WTC11 (cell line): ENCODE measurements around the gene TCF15.

Source experiments
- ELF4 ChIP-seq: sonication (generic); formaldehyde crosslinking; IDR thresholded peaks from 2 replicates; pipeline ENCODE4 v1.8.1; 2022; ENCODE audit warnings: low read depth, mild to moderate bottlenecking, moderate library complexity, missing genetic modification reagents
- ESRRA ChIP-seq: sonication (generic); formaldehyde crosslinking; IDR thresholded peaks from 2 replicates; pipeline ENCODE4 v1.8.1; 2022; ENCODE audit warnings: mild to moderate bottlenecking, missing genetic modification reagents, borderline replicate concordance
- ETV6 ChIP-seq: sonication (generic); formaldehyde crosslinking; IDR thresholded peaks from 2 replicates; pipeline ENCODE4 v1.8.1; 2022; ENCODE audit warnings: mild to moderate bottlenecking, missing genetic modification reagents
- JUN ChIP-seq: sonication (generic); formaldehyde crosslinking; IDR thresholded peaks from 2 replicates; pipeline ENCODE4 v1.8.0; 2023; ENCODE audit warnings: mild to moderate bottlenecking, missing genetic modification reagents
- SP1 ChIP-seq: sonication (generic); formaldehyde crosslinking; conservative IDR thresholded peaks from 2 replicates; pipeline ENCODE4 v1.8.1; 2022; ENCODE audit warnings: missing genetic modification reagents
- USF2 ChIP-seq: sonication (generic); formaldehyde crosslinking; IDR thresholded peaks from 2 replicates; pipeline ENCODE4 v1.8.1; 2023; ENCODE audit warnings: mild to moderate bottlenecking, missing genetic modification reagents, moderate library complexity
- ZNF317 ChIP-seq: sonication (generic); formaldehyde crosslinking; IDR thresholded peaks from 2 replicates; pipeline ENCODE4 v1.8.1; 2023; ENCODE audit warnings: low read depth, mild to moderate bottlenecking, moderate library complexity, missing genetic modification reagents, borderline replicate concordance
- TF ChIP-seq, protein P1 (sequence below): fragments of 200-600 bp; IDR thresholded peaks from 2 replicates; pipeline ENCODE4 v1.8.0; 2022; ENCODE audit warnings: antibody characterized with exemption
- TF ChIP-seq, protein P2 (sequence below): sonication (generic); formaldehyde crosslinking; IDR thresholded peaks from 2 replicates; pipeline ENCODE4 v1.8.1; 2023; ENCODE audit warnings: mild to moderate bottlenecking, missing genetic modification reagents, borderline replicate concordance

DNA sequence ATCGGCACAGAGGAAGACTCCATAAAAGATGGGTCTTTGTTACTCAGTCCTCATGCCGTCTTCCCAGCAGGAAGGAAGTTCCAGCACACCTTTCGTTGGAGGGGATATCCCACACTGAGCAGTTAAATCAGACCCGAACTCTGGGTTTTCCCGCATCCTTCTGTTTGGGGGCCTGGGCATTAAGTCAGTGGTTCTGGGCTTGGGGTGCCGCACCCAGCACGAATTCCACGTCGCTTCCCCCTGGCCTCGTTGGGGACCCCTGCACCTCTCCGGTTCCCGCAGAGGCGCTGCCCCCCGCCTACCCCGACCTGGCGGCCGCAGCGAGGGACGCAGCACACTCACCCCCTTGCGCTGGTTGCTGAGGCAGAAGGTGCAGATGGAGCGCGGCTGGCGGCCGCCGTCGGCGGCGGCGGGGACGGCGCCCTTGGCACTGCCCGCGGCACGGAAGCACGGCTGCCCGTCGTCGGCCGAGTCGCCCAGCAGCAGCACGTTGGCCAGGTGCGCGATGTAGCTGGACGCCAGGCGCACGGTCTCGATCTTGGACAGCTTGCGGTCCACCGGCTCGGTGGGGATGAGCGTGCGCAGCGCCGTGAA, 641 bp downstream of the TCF15 start:
- TF ChIP-seq ESRRA (CRISPR knock-in tag), result peak; percentile 36; the same call in 1 of the 2 replicates
- TF ChIP-seq, protein P1, sequence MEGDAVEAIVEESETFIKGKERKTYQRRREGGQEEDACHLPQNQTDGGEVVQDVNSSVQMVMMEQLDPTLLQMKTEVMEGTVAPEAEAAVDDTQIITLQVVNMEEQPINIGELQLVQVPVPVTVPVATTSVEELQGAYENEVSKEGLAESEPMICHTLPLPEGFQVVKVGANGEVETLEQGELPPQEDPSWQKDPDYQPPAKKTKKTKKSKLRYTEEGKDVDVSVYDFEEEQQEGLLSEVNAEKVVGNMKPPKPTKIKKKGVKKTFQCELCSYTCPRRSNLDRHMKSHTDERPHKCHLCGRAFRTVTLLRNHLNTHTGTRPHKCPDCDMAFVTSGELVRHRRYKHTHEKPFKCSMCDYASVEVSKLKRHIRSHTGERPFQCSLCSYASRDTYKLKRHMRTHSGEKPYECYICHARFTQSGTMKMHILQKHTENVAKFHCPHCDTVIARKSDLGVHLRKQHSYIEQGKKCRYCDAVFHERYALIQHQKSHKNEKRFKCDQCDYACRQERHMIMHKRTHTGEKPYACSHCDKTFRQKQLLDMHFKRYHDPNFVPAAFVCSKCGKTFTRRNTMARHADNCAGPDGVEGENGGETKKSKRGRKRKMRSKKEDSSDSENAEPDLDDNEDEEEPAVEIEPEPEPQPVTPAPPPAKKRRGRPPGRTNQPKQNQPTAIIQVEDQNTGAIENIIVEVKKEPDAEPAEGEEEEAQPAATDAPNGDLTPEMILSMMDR, result no peak
- no peak for TF ChIP-seq ETV6 (CRISPR knock-in tag)
- no peak for TF ChIP-seq SP1 (CRISPR knock-in tag)
- TF ChIP-seq USF2, result no peak
- TF ChIP-seq ELF4 (CRISPR knock-in tag), result no peak
- no peak for TF ChIP-seq ZNF317 (CRISPR knock-in tag)
- TF ChIP-seq, protein P2, sequence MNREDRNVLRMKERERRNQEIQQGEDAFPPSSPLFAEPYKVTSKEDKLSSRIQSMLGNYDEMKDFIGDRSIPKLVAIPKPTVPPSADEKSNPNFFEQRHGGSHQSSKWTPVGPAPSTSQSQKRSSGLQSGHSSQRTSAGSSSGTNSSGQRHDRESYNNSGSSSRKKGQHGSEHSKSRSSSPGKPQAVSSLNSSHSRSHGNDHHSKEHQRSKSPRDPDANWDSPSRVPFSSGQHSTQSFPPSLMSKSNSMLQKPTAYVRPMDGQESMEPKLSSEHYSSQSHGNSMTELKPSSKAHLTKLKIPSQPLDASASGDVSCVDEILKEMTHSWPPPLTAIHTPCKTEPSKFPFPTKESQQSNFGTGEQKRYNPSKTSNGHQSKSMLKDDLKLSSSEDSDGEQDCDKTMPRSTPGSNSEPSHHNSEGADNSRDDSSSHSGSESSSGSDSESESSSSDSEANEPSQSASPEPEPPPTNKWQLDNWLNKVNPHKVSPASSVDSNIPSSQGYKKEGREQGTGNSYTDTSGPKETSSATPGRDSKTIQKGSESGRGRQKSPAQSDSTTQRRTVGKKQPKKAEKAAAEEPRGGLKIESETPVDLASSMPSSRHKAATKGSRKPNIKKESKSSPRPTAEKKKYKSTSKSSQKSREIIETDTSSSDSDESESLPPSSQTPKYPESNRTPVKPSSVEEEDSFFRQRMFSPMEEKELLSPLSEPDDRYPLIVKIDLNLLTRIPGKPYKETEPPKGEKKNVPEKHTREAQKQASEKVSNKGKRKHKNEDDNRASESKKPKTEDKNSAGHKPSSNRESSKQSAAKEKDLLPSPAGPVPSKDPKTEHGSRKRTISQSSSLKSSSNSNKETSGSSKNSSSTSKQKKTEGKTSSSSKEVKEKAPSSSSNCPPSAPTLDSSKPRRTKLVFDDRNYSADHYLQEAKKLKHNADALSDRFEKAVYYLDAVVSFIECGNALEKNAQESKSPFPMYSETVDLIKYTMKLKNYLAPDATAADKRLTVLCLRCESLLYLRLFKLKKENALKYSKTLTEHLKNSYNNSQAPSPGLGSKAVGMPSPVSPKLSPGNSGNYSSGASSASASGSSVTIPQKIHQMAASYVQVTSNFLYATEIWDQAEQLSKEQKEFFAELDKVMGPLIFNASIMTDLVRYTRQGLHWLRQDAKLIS (CRISPR knock-in tag), result no peak
- TF ChIP-seq JUN (CRISPR knock-in tag), result no peak
